Measurements from ENCODE around the gene CDK11B. TPM values are rescaled to one million over a fixed set of nuclear protein-coding genes. Genes with fewer than 3 reads are reported as not detected.

The CDK11B gene
- total RNA-seq, 1 donor from 2014 or later = 26.5 TPM

- TF ChIP-seq, protein P1, sequence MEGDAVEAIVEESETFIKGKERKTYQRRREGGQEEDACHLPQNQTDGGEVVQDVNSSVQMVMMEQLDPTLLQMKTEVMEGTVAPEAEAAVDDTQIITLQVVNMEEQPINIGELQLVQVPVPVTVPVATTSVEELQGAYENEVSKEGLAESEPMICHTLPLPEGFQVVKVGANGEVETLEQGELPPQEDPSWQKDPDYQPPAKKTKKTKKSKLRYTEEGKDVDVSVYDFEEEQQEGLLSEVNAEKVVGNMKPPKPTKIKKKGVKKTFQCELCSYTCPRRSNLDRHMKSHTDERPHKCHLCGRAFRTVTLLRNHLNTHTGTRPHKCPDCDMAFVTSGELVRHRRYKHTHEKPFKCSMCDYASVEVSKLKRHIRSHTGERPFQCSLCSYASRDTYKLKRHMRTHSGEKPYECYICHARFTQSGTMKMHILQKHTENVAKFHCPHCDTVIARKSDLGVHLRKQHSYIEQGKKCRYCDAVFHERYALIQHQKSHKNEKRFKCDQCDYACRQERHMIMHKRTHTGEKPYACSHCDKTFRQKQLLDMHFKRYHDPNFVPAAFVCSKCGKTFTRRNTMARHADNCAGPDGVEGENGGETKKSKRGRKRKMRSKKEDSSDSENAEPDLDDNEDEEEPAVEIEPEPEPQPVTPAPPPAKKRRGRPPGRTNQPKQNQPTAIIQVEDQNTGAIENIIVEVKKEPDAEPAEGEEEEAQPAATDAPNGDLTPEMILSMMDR (conservative IDR thresholded peaks at IDR 0.05) = no peak
- Mint-ChIP-seq H3K27me3 (peaks cover 22% of the 10 kb centered on the region), H3K9me3 (no peaks in the 10 kb centered on the region), H3K36me3 (no peaks in the 10 kb centered on the region), H3K27ac (no peak overlapping the region), H3K4me3 (no peak overlapping the region), H3K4me1 (ENCODE audit: unreplicated experiment) (no peaks in the 10 kb centered on the region)
- no peak for DNase-seq (ENCODE audit: extremely low spot score, unreplicated experiment)
These were observed 55.0 kb downstream of the CDK11B start for GRCh38 chr1:1603671-1604373.

GRCh38 chr1:1602968-1603506 lies 55.8 kb downstream of the CDK11B start:
- Mint-ChIP-seq H3K27ac (no peak overlapping the region), H3K9me3 (no peaks in the 10 kb centered on the region), H3K27me3 (peaks cover 29% of the 10 kb centered on the region), H3K4me3 (no peak overlapping the region), H3K4me1 (ENCODE audit: unreplicated experiment) (no peaks in the 10 kb centered on the region), H3K36me3 (no peaks in the 10 kb centered on the region)
- TF ChIP-seq, protein P1 (conservative IDR thresholded peaks at IDR 0.05) = no peak
- DNase-seq (ENCODE audit: extremely low spot score, unreplicated experiment) = no peak

DNA sequence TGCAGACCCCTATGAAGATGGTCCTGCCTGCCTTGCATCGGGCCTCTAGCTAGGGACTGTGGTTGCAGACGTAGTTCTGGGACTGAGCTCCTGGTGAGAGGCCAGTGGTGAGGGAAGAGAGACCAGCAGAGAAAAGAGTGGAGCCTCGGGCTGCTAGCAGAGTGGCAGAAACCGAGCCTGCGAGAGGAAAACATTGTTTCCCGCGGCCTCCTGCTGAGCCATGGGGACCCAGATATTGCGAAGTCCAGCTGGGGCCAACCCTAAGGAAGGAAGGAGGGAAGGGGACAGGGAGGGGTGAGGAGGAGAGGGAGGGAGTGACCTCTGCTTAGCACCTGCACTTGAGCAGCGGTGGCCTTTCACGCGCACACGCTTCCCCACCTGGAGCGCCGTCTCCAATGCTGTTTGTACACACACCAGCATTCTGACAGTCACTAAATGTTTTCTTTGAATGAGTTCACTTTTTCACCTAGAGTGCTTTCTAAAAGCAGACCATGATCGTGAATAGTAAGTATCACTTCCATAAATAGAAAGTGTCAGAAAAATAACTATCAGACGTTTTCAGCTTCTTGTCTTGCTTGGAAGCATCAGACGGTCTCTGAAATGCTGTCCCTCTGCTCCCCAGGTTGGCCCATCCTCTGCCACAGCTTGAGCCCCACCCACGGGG lies 56.4 kb downstream of the CDK11B start:
- Mint-ChIP-seq H3K36me3 (no peaks in the 10 kb centered on the region), H3K9me3 (no peaks in the 10 kb centered on the region), H3K4me1 (ENCODE audit: unreplicated experiment) (no peaks in the 10 kb centered on the region), H3K27ac (no peak overlapping the region), H3K4me3 (no peak overlapping the region), H3K27me3 (peaks cover 35% of the 10 kb centered on the region)
- TF ChIP-seq, protein P1 (conservative IDR thresholded peaks at IDR 0.05) = no peak
- DNase-seq (ENCODE audit: extremely low spot score, unreplicated experiment) = no peak

DNA sequence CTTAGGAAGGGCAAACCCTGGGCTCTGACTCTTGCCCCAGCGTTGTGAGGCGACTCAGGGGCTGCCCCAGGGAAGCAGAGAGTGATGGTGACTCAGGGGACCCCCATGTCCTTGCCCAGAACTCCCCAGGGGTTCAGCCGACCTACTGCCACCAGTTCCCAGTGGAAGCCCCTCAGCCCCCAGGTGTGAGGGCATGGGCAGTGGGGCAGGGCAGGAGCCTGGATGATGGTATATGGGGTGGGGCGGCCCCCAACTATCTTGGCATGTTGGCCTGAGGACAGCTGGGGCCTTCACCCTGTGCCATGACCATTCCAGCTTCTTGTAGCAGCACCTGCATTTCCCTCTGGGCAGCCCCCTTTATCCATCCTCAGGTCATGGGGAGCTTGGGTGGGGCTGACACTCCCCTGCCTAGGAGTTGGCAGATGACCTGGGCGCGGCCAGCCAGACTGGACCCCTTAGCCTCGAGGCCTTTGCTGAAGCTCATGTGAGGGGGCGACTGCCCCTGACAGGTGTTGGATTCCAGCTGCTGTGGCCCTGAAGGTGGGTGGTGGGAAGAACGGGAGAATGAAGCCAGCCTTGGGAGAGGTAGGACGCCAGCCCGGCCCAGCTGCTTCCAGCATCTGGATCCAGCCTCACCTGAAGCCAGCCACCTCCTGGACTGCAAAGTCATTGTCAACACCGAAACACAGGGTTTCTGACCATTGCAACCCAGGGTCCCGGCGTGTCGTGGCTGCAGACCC lies 57.1 kb downstream of the CDK11B start:
- no peaks in the 10 kb centered on the region for H3K4me1 Mint-ChIP-seq (ENCODE audit: unreplicated experiment)
- DNase-seq (ENCODE audit: extremely low spot score, unreplicated experiment) = no peak
- H3K27ac Mint-ChIP-seq = no peak overlapping the region
- no peaks in the 10 kb centered on the region for H3K9me3 Mint-ChIP-seq
- peaks cover 35% of the 10 kb centered on the region for H3K27me3 Mint-ChIP-seq
- no peak overlapping the region for H3K4me3 Mint-ChIP-seq
- H3K36me3 Mint-ChIP-seq = no peaks in the 10 kb centered on the region
- TF ChIP-seq, protein P1 (conservative IDR thresholded peaks at IDR 0.05) = no peak

- H3K27ac Mint-ChIP-seq = no peak overlapping the region
- H3K36me3 Mint-ChIP-seq = no peaks in the 10 kb centered on the region
- H3K4me3 Mint-ChIP-seq = peak overlapping the region; percentile 70
- TF ChIP-seq, protein P1 (conservative IDR thresholded peaks at IDR 0.05) = no peak
- H3K9me3 Mint-ChIP-seq = no peaks in the 10 kb centered on the region
- no peak for DNase-seq (ENCODE audit: extremely low spot score, unreplicated experiment)
- H3K27me3 Mint-ChIP-seq = peaks cover 35% of the 10 kb centered on the region
- no peaks in the 10 kb centered on the region for H3K4me1 Mint-ChIP-seq (ENCODE audit: unreplicated experiment)
These were observed 57.8 kb downstream of the CDK11B start for GRCh38 chr1:1600861-1601563.
